GM12891 (cell line): Measurements from ENCODE around the gene IRAK3.
"Not testable (repeated sequence)": the region's sequence is repeated elsewhere in the genome, so short reads cannot be mapped to it uniquely, and the experiment has no call there.

ENCODE experiments used
- DNase-seq: peaks from one replicate; pipeline ENCODE4 v3.0.0; 2011; ENCODE audit warnings: low spot score; ENCODE audit not compliant: insufficient read length
- FAIRE-seq: peaks from 2 replicates; lab custom pipeline; 2011; peaks lifted over from hg19 to GRCh38; lab: Jason Lieb, UNC
- PAX5 ChIP-seq: IDR thresholded peaks from 2 replicates; pipeline ENCODE4 v1.6.1; 2011; ENCODE audit warnings: low read length, moderate library complexity, mild to moderate bottlenecking; ENCODE audit not compliant: insufficient read depth, severe bottlenecking
- POLR2A ChIP-seq: IDR thresholded peaks from 2 replicates; pipeline ENCODE4 v1.6.1; 2011; ENCODE audit warnings: low read depth, low read length, control low read depth
- POLR2AphosphoS5 ChIP-seq: IDR thresholded peaks from 2 replicates; pipeline ENCODE4 v1.6.1; 2011; ENCODE audit warnings: low read depth, low read length, control low read depth
- POU2F2 ChIP-seq: IDR thresholded peaks from 2 replicates; pipeline ENCODE4 v1.6.1; 2011; ENCODE audit warnings: low read depth, mild to moderate bottlenecking, control low read depth, low read length, moderate library complexity
- SPI1 ChIP-seq: IDR thresholded peaks from 2 replicates; pipeline ENCODE4 v1.6.1; 2011; ENCODE audit warnings: low read depth, low read length, control low read depth
- TAF1 ChIP-seq: IDR thresholded peaks from 2 replicates; pipeline ENCODE4 v1.6.1; 2011; ENCODE audit warnings: low read depth, low read length, control low read depth

The IRAK3 gene

DNA sequence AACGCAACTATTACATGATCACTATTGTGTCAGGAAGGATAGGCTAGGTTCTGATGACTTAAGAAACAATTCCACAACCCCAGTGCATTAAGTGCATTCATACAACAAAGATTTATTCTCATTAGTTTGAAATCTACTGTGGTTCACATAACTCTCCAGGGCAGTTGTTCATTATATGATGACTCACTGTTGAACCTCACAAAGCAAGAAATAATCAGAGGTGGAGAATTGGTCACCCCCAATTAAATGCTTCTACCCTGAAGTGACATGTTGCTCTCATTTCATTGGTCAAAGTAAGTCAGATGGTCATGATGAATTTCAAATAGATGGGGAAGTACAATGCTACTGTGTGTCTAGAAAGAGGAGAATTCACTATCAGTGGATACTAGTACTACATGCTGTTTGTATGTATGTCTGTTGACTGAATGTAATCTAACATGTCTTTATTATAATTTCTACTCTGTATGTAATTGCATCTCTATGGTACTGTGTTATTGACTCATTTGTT lies 107.2 kb downstream of the IRAK3 start:
- DNase-seq (no peak), FAIRE-seq (no peak)
- TF ChIP-seq PAX5: no peak

DNA sequence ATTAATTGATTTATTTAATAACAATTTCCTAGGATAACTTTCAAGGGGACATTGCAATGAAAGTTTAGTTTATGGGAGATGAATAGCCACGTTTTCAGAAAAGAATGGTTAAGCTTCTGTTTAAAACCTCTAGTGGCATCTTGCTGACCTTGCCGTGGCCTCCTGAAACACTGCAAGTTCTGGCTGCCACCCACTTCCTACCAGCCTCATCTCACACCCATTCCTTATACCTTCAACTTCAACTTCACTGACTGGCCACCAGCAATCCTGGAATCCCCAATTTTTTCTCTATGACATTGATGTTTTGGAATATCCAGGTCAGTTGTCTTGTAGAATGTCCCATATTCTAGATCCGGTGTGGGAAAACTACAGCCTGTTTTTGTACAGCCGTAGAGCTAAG lies 108.1 kb downstream of the IRAK3 start:
- no peak for FAIRE-seq
- TF ChIP-seq SPI1 (no peak), POU2F2 (no peak), POLR2A (no peak), PAX5 (no peak), TAF1 (no peak), POLR2AphosphoS5 (no peak)

DNA sequence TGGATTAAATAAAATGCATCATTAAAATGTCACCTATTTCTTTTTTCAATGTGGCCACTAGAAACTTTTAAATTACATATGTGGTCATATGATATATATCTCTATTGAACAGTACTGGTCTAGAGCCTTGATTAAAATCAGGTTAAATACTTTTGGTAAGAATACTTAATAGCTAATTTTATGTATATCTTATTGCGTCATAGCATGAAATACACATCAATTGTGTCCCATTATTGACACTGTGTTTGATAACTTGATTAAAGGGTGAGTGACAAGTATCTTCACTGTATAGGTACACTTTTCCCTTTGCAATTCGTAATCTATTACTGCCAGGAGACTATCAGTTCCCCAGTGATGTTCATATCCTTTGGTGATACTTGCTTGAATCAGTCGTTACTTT lies 108.9 kb downstream of the IRAK3 start:
- no peak for FAIRE-seq
- no peak for TF ChIP-seq TAF1
- TF ChIP-seq PAX5: no peak
- TF ChIP-seq POLR2A: no peak
- no peak for TF ChIP-seq SPI1
- no peak for TF ChIP-seq POU2F2
- no peak for TF ChIP-seq POLR2AphosphoS5
- DNase-seq: no peak

More for the DNA sequence above, 108.1 kb downstream of the IRAK3 start:
- no peak for DNase-seq

DNA sequence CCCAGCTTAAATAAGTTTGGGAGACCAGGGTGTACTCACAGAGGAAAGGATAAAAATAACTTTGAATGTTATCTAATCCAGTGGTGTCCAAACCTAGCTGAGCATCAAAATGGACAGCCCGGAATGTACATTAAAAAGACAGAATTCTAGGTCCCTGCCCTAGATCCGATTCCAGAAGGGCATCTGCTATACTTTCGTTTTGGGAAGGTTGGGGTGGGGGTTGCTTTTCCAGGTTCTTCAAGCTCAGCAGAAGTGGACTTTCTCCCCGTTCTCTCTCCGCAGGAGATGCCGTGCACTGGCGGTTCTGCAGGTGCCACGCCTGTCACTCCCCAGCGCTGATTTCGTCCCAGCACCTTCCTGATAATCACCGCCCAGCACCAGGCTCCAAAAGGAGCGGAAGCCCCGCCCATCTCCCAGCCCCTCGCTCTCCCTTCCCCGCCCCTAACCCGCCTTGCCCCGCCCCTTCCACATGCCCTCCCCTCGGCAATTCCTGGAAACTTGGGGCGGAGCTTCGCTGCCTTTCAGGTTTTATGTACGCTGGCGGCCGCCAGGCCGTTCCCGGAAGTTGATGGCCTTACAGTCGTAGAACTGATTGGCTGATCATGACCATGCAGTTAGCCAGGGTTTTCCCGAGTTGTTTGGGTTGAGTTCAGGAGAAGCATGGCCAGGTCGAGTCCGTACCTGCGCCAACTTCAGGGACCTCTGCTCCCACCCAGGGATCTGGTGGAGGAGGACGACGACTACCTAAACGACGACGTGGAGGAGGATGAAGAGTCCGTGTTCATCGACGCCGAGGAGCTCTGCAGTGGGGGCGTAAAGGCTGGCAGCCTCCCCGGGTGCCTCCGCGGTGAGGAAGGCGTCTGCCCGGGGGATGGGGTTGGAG lies 113.2 kb downstream of the IRAK3 start, which contains the start of gene HELB:
TSS of gene HELB (plus strand) at position 550 of the 883 bp plus-strand sequence. CDS start at position 661, 111 bp downstream.
- peak; percentile 98 for FAIRE-seq
- peak; percentile 37; the same call in 1 of the 2 replicates for TF ChIP-seq POU2F2
- no peak for TF ChIP-seq SPI1
- peak; percentile 77 for TF ChIP-seq TAF1
- TF ChIP-seq POLR2AphosphoS5: peak; percentile 88
- peak; percentile 88 for TF ChIP-seq POLR2A
- DNase-seq: peak; percentile 61

DNA sequence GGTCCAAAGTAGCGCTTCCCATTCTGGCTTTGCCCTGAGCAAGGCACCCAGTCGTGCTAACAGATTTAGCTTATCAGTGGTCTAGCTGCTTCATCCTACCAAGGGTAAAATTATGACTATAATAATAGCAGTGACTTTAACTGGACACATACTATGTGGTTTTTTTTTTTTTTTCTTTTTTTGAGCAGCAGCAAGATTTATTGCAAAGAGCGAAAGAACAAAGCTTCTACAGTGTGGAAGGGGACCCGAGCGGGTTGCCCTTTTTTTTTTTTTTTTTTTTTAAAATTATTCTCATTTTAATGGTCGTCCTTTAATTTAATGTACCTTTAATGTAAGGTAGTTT lies 113.8 kb downstream of the IRAK3 start:
- DNase-seq (no peak), FAIRE-seq (no peak)
- TF ChIP-seq PAX5 (no peak), POLR2A (no peak), POU2F2 (no peak), SPI1 (no peak)

DNA sequence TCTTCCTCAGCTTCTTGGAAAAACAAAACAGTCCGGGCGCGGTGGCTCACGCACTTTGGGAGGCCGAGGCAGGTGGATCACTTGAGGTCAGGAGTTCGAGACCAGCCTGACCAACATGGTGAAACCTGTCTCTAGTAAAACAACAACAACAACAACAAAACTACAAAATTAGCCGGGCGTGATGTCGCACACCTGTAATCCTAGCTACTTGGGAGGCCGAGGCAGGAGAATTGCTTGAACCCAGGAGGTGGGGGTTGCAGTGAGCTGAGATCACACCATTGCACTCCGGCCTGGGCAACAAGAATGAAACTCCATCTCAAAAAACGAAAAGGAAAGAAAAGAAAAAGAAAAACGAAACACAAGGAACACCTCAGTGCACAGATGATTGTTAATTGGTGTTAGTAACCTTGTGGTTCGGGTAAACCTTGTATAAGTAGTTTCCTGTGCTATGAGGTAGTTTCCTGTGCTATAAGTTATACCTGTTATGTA lies 114.3 kb downstream of the IRAK3 start:
- DNase-seq: not testable (repeated sequence)
- peak; percentile 91 for FAIRE-seq
